ENCODE results near the gene AKR1B1. TPM values are rescaled to one million over a fixed set of nuclear protein-coding genes. Genes with fewer than 3 reads are reported as not detected.

The AKR1B1 gene
- total RNA-seq, 2 experiments from 2014 or later: 60.6 to 65.5 TPM

DNA sequence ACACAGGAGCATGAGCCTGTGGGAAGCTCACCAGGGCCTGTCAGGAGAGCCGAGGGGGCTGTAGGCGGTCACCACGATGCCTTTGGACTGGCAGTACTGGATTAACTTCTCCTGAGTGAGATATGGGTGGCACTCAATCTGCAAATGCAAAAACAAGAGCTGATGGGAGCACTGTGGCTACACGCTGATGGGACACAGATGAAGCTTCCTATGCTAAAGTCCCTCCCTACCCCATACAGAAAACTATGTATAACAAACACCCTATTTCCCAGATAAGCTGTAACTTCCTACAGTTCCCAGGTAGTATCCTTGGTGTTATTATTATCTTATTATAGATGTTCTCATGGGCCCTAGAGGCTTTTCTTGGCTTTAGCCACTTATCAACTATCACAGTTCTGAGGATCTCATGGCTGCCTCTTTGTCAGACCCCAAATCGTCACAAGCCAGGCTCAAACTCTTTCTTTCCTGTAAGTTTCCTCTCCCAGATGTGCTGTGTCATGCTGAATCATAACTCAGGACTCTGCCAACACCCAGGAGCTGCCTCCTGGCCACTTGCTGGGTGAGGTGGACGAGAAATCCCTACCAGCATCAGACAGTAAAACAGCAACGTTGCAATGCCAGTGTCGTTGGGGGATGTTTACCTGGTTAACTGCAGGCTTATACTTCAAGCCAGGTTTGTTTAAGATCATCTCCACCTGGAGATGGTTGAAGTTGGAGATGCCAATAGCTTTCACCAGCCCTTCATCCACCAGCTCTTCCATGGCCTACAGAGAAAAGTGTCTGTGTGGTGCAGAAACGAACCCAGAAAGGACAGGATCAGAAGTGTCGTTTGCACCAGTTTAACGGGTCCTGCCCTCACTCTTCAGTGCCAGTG lies 10.3 kb downstream of the AKR1B1 start:
- intact Hi-C loops (cut with DNase I, micrococcal nuclease): no loop called here
- Mint-ChIP-seq H3K9me3 (no peaks in the 10 kb centered on the region), H3K27ac (no peak overlapping the region), H3K27me3 (no peaks in the 10 kb centered on the region), H3K36me3 (ENCODE audit: low read depth) (peaks cover 84% of the 10 kb centered on the region), H3K4me1 (ENCODE audit: low read depth) (peaks cover 15% of the 10 kb centered on the region), H3K4me3 (no peak overlapping the region)
- Histone ChIP-seq H3K27ac (ENCODE audit: low read depth in 1 of 2, low read length in 2 of 2) (no peak overlapping the region), H3K4me3 (ENCODE audit: low read length) (no peak overlapping the region), H3K4me1 (ENCODE audit: insufficient read depth, low read length) (no peaks in the 10 kb centered on the region), H3K36me3 (ENCODE audit: insufficient read depth, low read length) (peaks cover 75% of the 10 kb centered on the region), H3K27me3 (ENCODE audit: control insufficient read depth in 1 of 2, insufficient read depth in 2 of 2, low read length in 2 of 2) (no peaks in the 10 kb centered on the region), H3K9me3 (ENCODE audit: control insufficient read depth in 1 of 2, insufficient read depth in 1 of 2, low read length in 2 of 2) (no peaks in the 10 kb centered on the region)
- CTCF ChIA-PET: interaction anchor here (1.2 kb wide), 1 partner anchor 8 kb away, joined by 3 read pairs; no protein-coding TSS in a partner anchor
- DNase-seq (no peak), ATAC-seq (ENCODE audit: poor library complexity) (no peak)
- TF ChIP-seq, protein P1, sequence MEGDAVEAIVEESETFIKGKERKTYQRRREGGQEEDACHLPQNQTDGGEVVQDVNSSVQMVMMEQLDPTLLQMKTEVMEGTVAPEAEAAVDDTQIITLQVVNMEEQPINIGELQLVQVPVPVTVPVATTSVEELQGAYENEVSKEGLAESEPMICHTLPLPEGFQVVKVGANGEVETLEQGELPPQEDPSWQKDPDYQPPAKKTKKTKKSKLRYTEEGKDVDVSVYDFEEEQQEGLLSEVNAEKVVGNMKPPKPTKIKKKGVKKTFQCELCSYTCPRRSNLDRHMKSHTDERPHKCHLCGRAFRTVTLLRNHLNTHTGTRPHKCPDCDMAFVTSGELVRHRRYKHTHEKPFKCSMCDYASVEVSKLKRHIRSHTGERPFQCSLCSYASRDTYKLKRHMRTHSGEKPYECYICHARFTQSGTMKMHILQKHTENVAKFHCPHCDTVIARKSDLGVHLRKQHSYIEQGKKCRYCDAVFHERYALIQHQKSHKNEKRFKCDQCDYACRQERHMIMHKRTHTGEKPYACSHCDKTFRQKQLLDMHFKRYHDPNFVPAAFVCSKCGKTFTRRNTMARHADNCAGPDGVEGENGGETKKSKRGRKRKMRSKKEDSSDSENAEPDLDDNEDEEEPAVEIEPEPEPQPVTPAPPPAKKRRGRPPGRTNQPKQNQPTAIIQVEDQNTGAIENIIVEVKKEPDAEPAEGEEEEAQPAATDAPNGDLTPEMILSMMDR (IDR thresholded peaks at IDR 0.05): no peak
- POLR2A ChIA-PET: interaction anchor here (2.5 kb wide), 1 partner anchor 10 kb away, joined by 6 read pairs; the partner anchor contains the start of gene AKR1B1

DNA sequence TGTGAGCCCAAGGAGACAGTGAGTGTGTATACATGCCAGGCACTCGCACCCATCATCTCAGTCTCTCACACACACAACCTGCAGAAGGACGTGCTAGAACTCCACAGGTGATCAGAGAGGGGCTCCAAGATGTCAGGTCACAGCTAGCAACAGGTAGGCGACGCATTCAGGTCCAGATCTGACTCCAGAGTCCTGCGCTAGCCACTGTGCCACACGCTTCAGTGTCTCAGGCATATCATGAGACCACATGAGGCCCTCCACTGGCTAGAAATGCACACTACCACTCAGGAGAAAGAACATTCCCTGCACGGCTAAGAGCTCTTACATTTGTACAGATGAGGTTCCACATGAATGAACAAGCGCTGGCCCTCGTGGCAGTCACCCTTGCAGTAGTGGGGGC lies 11.5 kb downstream of the AKR1B1 start:
- Mint-ChIP-seq H3K36me3 (ENCODE audit: low read depth) (peaks cover 92% of the 10 kb centered on the region), H3K4me1 (ENCODE audit: low read depth) (peaks cover 3% of the 10 kb centered on the region), H3K27ac (no peak overlapping the region), H3K4me3 (no peak overlapping the region), H3K27me3 (no peaks in the 10 kb centered on the region), H3K9me3 (no peaks in the 10 kb centered on the region)
- H3K4me1 ChIP-seq (ENCODE audit: insufficient read depth, low read length): no peaks in the 10 kb centered on the region
- H3K27ac ChIP-seq (ENCODE audit: low read depth in 1 of 2, low read length in 2 of 2): no peak overlapping the region
- no peaks in the 10 kb centered on the region for H3K9me3 ChIP-seq (ENCODE audit: control insufficient read depth in 1 of 2, insufficient read depth in 1 of 2, low read length in 2 of 2)
- H3K4me3 ChIP-seq (ENCODE audit: low read length): no peak overlapping the region
- POLR2A ChIA-PET: interaction anchor here (0.7 to 2.5 kb wide), 2 partner anchors 11 to 32 kb away, joined by 3 to 6 read pairs; partner anchors contain the start of gene AKR1B1
- TF ChIP-seq, protein P1 (IDR thresholded peaks at IDR 0.05): no peak
- H3K27me3 ChIP-seq (ENCODE audit: control insufficient read depth in 1 of 2, insufficient read depth in 2 of 2, low read length in 2 of 2): no peaks in the 10 kb centered on the region
- ATAC-seq (ENCODE audit: poor library complexity) (no peak), DNase-seq (no peak)
- CTCF ChIA-PET: interaction anchor here (1.2 kb wide), 1 partner anchor 9 kb away, joined by 3 read pairs; no protein-coding TSS in a partner anchor
- peaks cover 87% of the 10 kb centered on the region for H3K36me3 ChIP-seq (ENCODE audit: insufficient read depth, low read length)
- intact Hi-C loops (cut with DNase I, micrococcal nuclease): no loop called here

DNA sequence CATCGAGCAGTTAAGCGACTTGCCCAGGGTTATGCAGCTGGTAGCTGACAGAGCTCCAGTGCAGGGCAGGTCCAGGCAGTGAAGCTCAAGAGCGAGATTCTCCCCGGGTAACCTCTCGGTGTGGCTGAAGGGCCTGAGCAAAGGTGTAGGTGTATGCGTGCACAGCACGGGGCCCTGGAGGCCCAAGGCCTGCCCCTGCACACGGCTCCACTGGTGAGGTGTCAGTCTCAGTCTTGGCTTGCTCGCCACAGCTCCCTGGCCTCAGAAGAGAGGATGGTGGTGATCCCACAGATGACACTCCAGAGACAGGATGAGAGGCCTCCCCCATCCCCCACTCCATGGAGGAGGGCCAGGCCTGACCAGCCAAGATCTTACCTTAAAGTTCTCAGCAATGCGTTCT lies 12.0 kb downstream of the AKR1B1 start:
- no peak for ATAC-seq (ENCODE audit: poor library complexity)
- Mint-ChIP-seq H3K27me3 (no peaks in the 10 kb centered on the region), H3K36me3 (ENCODE audit: low read depth) (peaks cover 92% of the 10 kb centered on the region), H3K27ac (no peak overlapping the region), H3K4me1 (ENCODE audit: low read depth) (no peaks in the 10 kb centered on the region), H3K9me3 (no peaks in the 10 kb centered on the region), H3K4me3 (no peak overlapping the region)
- Histone ChIP-seq H3K27me3 (ENCODE audit: control insufficient read depth in 1 of 2, insufficient read depth in 2 of 2, low read length in 2 of 2) (no peaks in the 10 kb centered on the region), H3K27ac (ENCODE audit: low read depth in 1 of 2, low read length in 2 of 2) (no peak overlapping the region), H3K4me3 (ENCODE audit: low read length) (no peak overlapping the region), H3K9me3 (ENCODE audit: control insufficient read depth in 1 of 2, insufficient read depth in 1 of 2, low read length in 2 of 2) (no peaks in the 10 kb centered on the region), H3K36me3 (ENCODE audit: insufficient read depth, low read length) (peaks cover 92% of the 10 kb centered on the region), H3K4me1 (ENCODE audit: insufficient read depth, low read length) (no peaks in the 10 kb centered on the region)
- intact Hi-C loops (cut with DNase I, micrococcal nuclease): no loop called here
- ChIA-PET CTCF (no interaction called here), POLR2A (interaction anchor here (2.5 kb wide), 1 partner anchor 12 kb away, joined by 6 read pairs; the partner anchor contains the start of gene AKR1B1)
- TF ChIP-seq, protein P1 (IDR thresholded peaks at IDR 0.05): no peak
- no peak for DNase-seq
